Measurements from ENCODE around the gene DYNC2H1.

Gene DYNC2H1

GRCh38 chr11:103483996-103484395 is 374.8 kb downstream of the DYNC2H1 start:
- no peak for TF ChIP-seq CTCF (conservative IDR thresholded peaks at IDR 0.05)
- no peak for TF ChIP-seq ZFX (IDR thresholded peaks at IDR 0.05)
- no peak overlapping the region for H3K27ac ChIP-seq

GRCh38 chr11:103484545-103484944 is 375.3 kb downstream of the DYNC2H1 start:
- H3K27ac ChIP-seq, result no peak overlapping the region
- TF ChIP-seq CTCF (conservative IDR thresholded peaks at IDR 0.05) (0 out of 2 replicates have a peak, but pooled peaks have one; percentile 21), ZFX (IDR thresholded peaks at IDR 0.05) (no peak)

- no peak for TF ChIP-seq CTCF (conservative IDR thresholded peaks at IDR 0.05)
- TF ChIP-seq ZFX (IDR thresholded peaks at IDR 0.05), result no peak
- no peak overlapping the region for H3K27ac ChIP-seq
These were observed 377.4 kb downstream of the DYNC2H1 start for GRCh38 chr11:103486604-103487003.

GRCh38 chr11:103487113-103487512 is 377.9 kb downstream of the DYNC2H1 start:
- no peak overlapping the region for H3K27ac ChIP-seq

GRCh38 chr11:103488031-103488461 is 378.8 kb downstream of the DYNC2H1 start:
- no peak overlapping the region for H3K27ac ChIP-seq
- no peak for TF ChIP-seq CTCF (conservative IDR thresholded peaks at IDR 0.05)
- TF ChIP-seq ZFX (IDR thresholded peaks at IDR 0.05), result no peak

More at GRCh38 chr11:103487113-103487512, 377.9 kb downstream of the DYNC2H1 start:
- TF ChIP-seq CTCF (conservative IDR thresholded peaks at IDR 0.05) (no peak), ZFX (IDR thresholded peaks at IDR 0.05) (no peak)

- H3K27ac ChIP-seq, result no peak overlapping the region
- no peak for TF ChIP-seq ZFX (IDR thresholded peaks at IDR 0.05)
- no peak for TF ChIP-seq CTCF (conservative IDR thresholded peaks at IDR 0.05)
These were observed 379.4 kb downstream of the DYNC2H1 start for GRCh38 chr11:103488579-103488978.

GRCh38 chr11:103491777-103492176 is 382.6 kb downstream of the DYNC2H1 start:
- no peak overlapping the region for H3K27ac ChIP-seq
- TF ChIP-seq ZFX (IDR thresholded peaks at IDR 0.05) (no peak), CTCF (conservative IDR thresholded peaks at IDR 0.05) (no peak)

All from C4-2B (cell line).